SK-N-SH treated with all-trans-retinoic acid at 6 μM for 48 hours (cell line): ENCODE measurements around the gene ZNF431.

ENCODE experiments used
- ATAC-seq: fragments of 200-7000 bp; cut with Tn5 transposase; 3 replicates; pipeline ENCODE4 v1.9.1; 2020; ENCODE audit warnings: mild to moderate bottlenecking, moderate library complexity
- ARNTL ChIP-seq: fragments of 450-650 bp; formaldehyde crosslinking; IDR thresholded peaks from 2 replicates; pipeline ENCODE4 v1.5.0; 2020; ENCODE audit warnings: low read depth, mild to moderate bottlenecking, moderate library complexity, borderline replicate concordance
- BACH2 ChIP-seq: fragments of 250-450 bp; sonication (Bioruptor Pico); IDR thresholded peaks from 2 replicates; pipeline ENCODE4 v1.9.0; 2021; ENCODE audit warnings: mild to moderate bottlenecking, borderline replicate concordance
- CREB5 ChIP-seq: fragments of 250-450 bp; sonication (Bioruptor Pico); IDR thresholded peaks from 2 replicates; pipeline ENCODE4 v1.5.1; 2020; ENCODE audit warnings: low read depth, mild to moderate bottlenecking, moderate library complexity
- CSDC2 ChIP-seq: fragments of 250-450 bp; sonication (Bioruptor Pico); IDR thresholded peaks from 2 replicates; pipeline ENCODE4 v1.5.0; 2020; ENCODE audit warnings: mild to moderate bottlenecking, moderate library complexity
- GLIS3 ChIP-seq: fragments of 250-450 bp; sonication (Bioruptor Pico); IDR thresholded peaks from 2 replicates; pipeline ENCODE4 v1.5.0; 2020; ENCODE audit warnings: mild to moderate bottlenecking, moderate library complexity
- ISL1 ChIP-seq: fragments of 250-450 bp; sonication (Bioruptor Pico); IDR thresholded peaks from 2 replicates; pipeline ENCODE4 v2.1.2; 2022; ENCODE audit warnings: mild to moderate bottlenecking, moderate library complexity
- OSR1 ChIP-seq: fragments of 250-450 bp; sonication (Bioruptor Pico); IDR thresholded peaks from 2 replicates; pipeline ENCODE4 v1.8.0; 2022; ENCODE audit warnings: moderate library complexity, mild to moderate bottlenecking, inconsistent platforms
- PATZ1 ChIP-seq: fragments of 250-450 bp; sonication (Bioruptor Pico); IDR thresholded peaks from 2 replicates; pipeline ENCODE4 v1.8.0; 2020; ENCODE audit warnings: mild to moderate bottlenecking, moderate library complexity, borderline replicate concordance
- POU6F1 ChIP-seq: fragments of 250-450 bp; sonication (Bioruptor Pico); IDR thresholded peaks from 2 replicates; pipeline ENCODE4 v1.8.0; 2021; ENCODE audit warnings: low read depth, mild to moderate bottlenecking, moderate library complexity, borderline replicate concordance
- PPARA ChIP-seq: fragments of 250-450 bp; sonication (Bioruptor Pico); IDR thresholded peaks from 2 replicates; pipeline ENCODE4 v1.5.0; 2020; ENCODE audit warnings: mild to moderate bottlenecking, borderline replicate concordance
- RARB ChIP-seq: fragments of 250-450 bp; sonication (Bioruptor Pico); IDR thresholded peaks from 2 replicates; pipeline ENCODE4 v1.8.0; 2021; ENCODE audit warnings: mild to moderate bottlenecking, moderate library complexity
- TCF4 ChIP-seq: fragments of 250-450 bp; sonication (Bioruptor Pico); IDR thresholded peaks from 2 replicates; pipeline ENCODE4 v1.8.0; 2021; ENCODE audit warnings: mild to moderate bottlenecking, moderate library complexity, borderline replicate concordance
- TOX ChIP-seq: fragments of 250-450 bp; sonication (Bioruptor Pico); IDR thresholded peaks from 2 replicates; pipeline ENCODE4 v1.8.0; 2021; ENCODE audit warnings: mild to moderate bottlenecking, moderate library complexity, borderline replicate concordance
- TSHZ2 ChIP-seq: fragments of 250-450 bp; sonication (Bioruptor Pico); IDR thresholded peaks from 2 replicates; pipeline ENCODE4 v1.5.0; 2020; ENCODE audit warnings: mild to moderate bottlenecking, moderate library complexity
- ZC3H10 ChIP-seq: fragments of 250-450 bp; sonication (Bioruptor Pico); IDR thresholded peaks from 2 replicates; pipeline ENCODE4 v1.5.1; 2021; ENCODE audit warnings: mild to moderate bottlenecking, moderate library complexity
- ZFP3 ChIP-seq: fragments of 250-450 bp; sonication (Bioruptor Pico); IDR thresholded peaks from 2 replicates; pipeline ENCODE4 v1.5.0; 2020; ENCODE audit warnings: mild to moderate bottlenecking, moderate library complexity
- ZFP30 ChIP-seq: fragments of 450-650 bp; formaldehyde crosslinking; IDR thresholded peaks from 2 replicates; pipeline ENCODE4 v1.5.0; 2022; ENCODE audit warnings: mild to moderate bottlenecking, moderate library complexity
- ZNF565 ChIP-seq: fragments of 450-650 bp; formaldehyde crosslinking; conservative IDR thresholded peaks from 2 replicates; pipeline ENCODE4 v1.5.0; 2020; ENCODE audit warnings: low read depth, mild to moderate bottlenecking, moderate library complexity
- ZNF70 ChIP-seq: fragments of 450-650 bp; formaldehyde crosslinking; IDR thresholded peaks from 2 replicates; pipeline ENCODE4 v1.5.0; 2020; ENCODE audit warnings: mild to moderate bottlenecking, moderate library complexity
- ZNF8 ChIP-seq: fragments of 450-650 bp; formaldehyde crosslinking; IDR thresholded peaks from 2 replicates; pipeline ENCODE4 v1.5.0; 2020; ENCODE audit warnings: mild to moderate bottlenecking, moderate library complexity

ZNF431 gene

GRCh38 chr19:21126078-21126477, 15.8 kb upstream of the ZNF431 start:
- ATAC-seq = no peak

GRCh38 chr19:21127001-21127400, 14.8 kb upstream of the ZNF431 start:
- no peak for ATAC-seq
- TF ChIP-seq RARB (no peak), PPARA (CRISPR knock-in tag) (no peak), ZFP30 (CRISPR knock-in tag) (no peak), POU6F1 (no peak), ZNF565 (CRISPR knock-in tag) (no peak), TCF4 (CRISPR knock-in tag) (no peak), ZNF70 (CRISPR knock-in tag) (no peak), ZNF8 (CRISPR knock-in tag) (no peak), TSHZ2 (CRISPR knock-in tag) (no peak), ISL1 (CRISPR knock-in tag) (no peak)

More at GRCh38 chr19:21126078-21126477, 15.8 kb upstream of the ZNF431 start:
- TF ChIP-seq GLIS3 (CRISPR knock-in tag) (no peak), PPARA (CRISPR knock-in tag) (no peak), ARNTL (no peak), OSR1 (CRISPR knock-in tag) (no peak), CSDC2 (no peak), TOX (no peak), ISL1 (CRISPR knock-in tag) (no peak), ZNF70 (CRISPR knock-in tag) (no peak), POU6F1 (no peak), CREB5 (no peak), RARB (no peak), ZNF565 (CRISPR knock-in tag) (no peak), TSHZ2 (CRISPR knock-in tag) (no peak), PATZ1 (no peak), ZFP3 (CRISPR knock-in tag) (no peak), BACH2 (CRISPR knock-in tag) (no peak), ZC3H10 (CRISPR knock-in tag) (no peak), ZNF8 (CRISPR knock-in tag) (no peak)
